ENCODE results near the gene ZNF438. TPM values are rescaled to one million over a fixed set of nuclear protein-coding genes. Genes with fewer than 3 reads are reported as not detected.

The ZNF438 gene
- total and polyA plus RNA-seq, 7 donors = 12.3 to 27.9 (median 20.7) TPM

DNA sequence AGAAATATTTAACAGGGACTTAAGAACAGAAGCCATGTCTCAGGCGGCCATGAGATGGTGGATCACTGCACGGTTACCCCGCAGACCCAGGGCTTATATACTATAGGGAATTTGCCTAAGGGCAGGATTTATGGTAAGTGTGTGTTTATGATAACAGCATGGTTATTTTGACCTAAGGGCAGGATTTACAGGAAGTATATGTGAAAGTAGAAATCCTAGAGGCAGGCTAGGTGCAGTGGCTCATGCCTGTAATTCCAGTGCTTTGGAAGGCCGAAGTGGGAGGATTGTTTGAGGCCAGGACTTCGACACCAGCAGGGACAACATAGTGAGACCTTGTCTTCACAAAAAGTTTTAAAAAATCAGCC, 43.0 kb upstream of the ZNF438 start:
- no peaks in the 10 kb centered on the region for H3K4me1 ChIP-seq

DNA sequence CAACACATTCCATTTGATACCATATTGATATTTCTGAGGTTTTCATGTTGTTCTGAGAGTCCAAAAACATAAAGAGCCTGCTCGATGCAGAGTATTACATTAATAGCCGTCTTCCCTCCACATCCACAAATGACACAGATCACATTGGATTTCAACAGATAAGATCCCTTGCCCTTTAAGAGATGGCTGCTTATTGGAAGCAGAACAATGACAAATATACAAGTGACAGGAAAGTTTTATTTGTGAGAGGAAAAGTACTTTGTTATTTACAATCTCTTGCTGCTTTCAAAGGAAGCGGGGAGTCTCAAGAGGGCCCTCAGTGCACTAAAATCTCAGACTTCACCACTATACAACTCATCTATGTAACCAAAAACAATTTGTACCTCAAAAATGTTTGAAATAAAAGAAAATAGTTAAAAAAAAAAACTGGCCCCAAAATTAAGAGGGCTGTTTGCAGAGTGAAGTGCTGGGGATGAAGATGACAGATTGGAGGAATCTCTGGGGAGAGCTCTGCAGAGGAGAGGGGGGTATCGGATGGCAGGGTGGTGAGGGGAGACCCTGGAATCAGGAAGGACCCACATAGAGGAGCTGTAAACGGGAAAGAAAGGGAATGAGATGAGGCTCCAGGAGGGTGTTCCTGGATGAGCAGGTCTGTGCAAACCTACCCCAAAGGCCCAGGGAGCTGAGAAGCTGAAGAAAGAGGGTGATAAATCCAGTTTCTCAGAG, 42.5 kb upstream of the ZNF438 start:
- intact Hi-C loops (cut with DNase I) = no loop called here
- WGBS, 3 donors = 65 to 69% (median 68%) methylated on average over 5 of the region's 5 CpGs
- no peaks in the 10 kb centered on the region for H3K36me3 ChIP-seq (ENCODE audit: insufficient read depth in 1 of 2, low read depth in 1 of 2)
- TF ChIP-seq CTCF (IDR thresholded peaks at IDR 0.05) = no peak
- no peak overlapping the region for H3K4me3 ChIP-seq
- H3K4me1 ChIP-seq = no peaks in the 10 kb centered on the region
- H3K9me3 ChIP-seq = no peaks in the 10 kb centered on the region
- H3K27ac ChIP-seq = no peak overlapping the region
- ATAC-seq = no peak
- DNase-seq = no peak
- no peaks in the 10 kb centered on the region for H3K27me3 ChIP-seq (ENCODE audit: insufficient read depth in 3 of 3, low read length in 2 of 3)

More for the DNA sequence above, 43.0 kb upstream of the ZNF438 start:
- TF ChIP-seq CTCF (IDR thresholded peaks at IDR 0.05) = no peak
- DNase-seq (no peak), ATAC-seq (no peak)
- WGBS, 3 donors = 83 to 93% (median 86%) methylated on average over 5 of the region's 5 CpGs
- intact Hi-C loops (cut with DNase I) = no loop called here
- no peaks in the 10 kb centered on the region for H3K36me3 ChIP-seq (ENCODE audit: insufficient read depth in 1 of 2, low read depth in 1 of 2)
- H3K9me3 ChIP-seq = no peaks in the 10 kb centered on the region
- no peaks in the 10 kb centered on the region for H3K27me3 ChIP-seq (ENCODE audit: insufficient read depth in 3 of 3, low read length in 2 of 3)
- no peak overlapping the region for H3K4me3 ChIP-seq
- no peak overlapping the region for H3K27ac ChIP-seq

- intact Hi-C loops (cut with DNase I) = no loop called here
- WGBS, 3 donors = 57 to 67% (median 58%) methylated on average over 5 of the region's 5 CpGs
Measured at GRCh38 chr10:31073211-31073610, 41.5 kb upstream of the ZNF438 start.

DNA sequence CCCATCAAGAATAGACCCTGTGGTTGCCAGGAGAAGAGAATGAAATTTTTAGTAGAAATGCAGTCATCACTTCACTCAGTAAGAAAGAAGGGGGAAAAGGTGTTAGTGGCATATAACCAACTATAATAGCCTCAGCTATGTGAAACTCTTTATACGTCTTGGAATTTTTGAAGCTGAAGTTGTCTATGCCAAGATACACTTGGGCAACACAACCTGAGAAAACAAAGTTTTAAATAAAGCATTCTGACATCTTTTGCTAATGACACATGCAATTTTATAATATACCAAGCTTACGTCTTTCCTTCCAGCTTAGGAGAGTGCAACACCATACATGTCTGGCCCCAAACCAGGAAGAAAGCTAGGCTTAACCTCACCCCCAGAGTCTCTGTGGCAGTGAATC, 40.8 kb upstream of the ZNF438 start:
- no peaks in the 10 kb centered on the region for H3K36me3 ChIP-seq (ENCODE audit: insufficient read depth in 1 of 2, low read depth in 1 of 2)
- no peaks in the 10 kb centered on the region for H3K9me3 ChIP-seq
- no peak overlapping the region for H3K4me3 ChIP-seq
- no peak for DNase-seq
- TF ChIP-seq CTCF (IDR thresholded peaks at IDR 0.05) = no peak
- H3K27me3 ChIP-seq (ENCODE audit: insufficient read depth in 3 of 3, low read length in 2 of 3) = no peaks in the 10 kb centered on the region
- no peaks in the 10 kb centered on the region for H3K4me1 ChIP-seq
- 57 to 81% (median 61%) methylated on average over 2 of the region's 2 CpGs for WGBS, 3 donors
- intact Hi-C loops (cut with DNase I) = no loop called here
- ATAC-seq = no peak
- H3K27ac ChIP-seq = no peak overlapping the region

More at GRCh38 chr10:31073211-31073610, 41.5 kb upstream of the ZNF438 start:
- ATAC-seq (no peak), DNase-seq (no peak)
- no peak for TF ChIP-seq CTCF (IDR thresholded peaks at IDR 0.05)
- Histone ChIP-seq H3K36me3 (ENCODE audit: insufficient read depth in 1 of 2, low read depth in 1 of 2) (no peaks in the 10 kb centered on the region), H3K9me3 (no peaks in the 10 kb centered on the region), H3K27ac (no peak overlapping the region), H3K4me1 (no peaks in the 10 kb centered on the region), H3K27me3 (ENCODE audit: insufficient read depth in 3 of 3, low read length in 2 of 3) (no peaks in the 10 kb centered on the region), H3K4me3 (no peak overlapping the region)
